Stimulated activated CD8-positive, alpha-beta memory T cell treated with anti-CD3 and anti-CD28 coated beads, Interleukin-7, amount 100 ng/mL, for 24 hours (primary cell): Measurements from ENCODE around the gene SEC22A.
A peak's percentile ranks its signal among the peaks of the same experiment; 100 is the strongest.

Source experiments
- DNase-seq: peaks from one replicate; pipeline ENCODE4 v3.0.0-alpha.2; 2020; ENCODE audit warnings: low read depth

The SEC22A gene

DNA sequence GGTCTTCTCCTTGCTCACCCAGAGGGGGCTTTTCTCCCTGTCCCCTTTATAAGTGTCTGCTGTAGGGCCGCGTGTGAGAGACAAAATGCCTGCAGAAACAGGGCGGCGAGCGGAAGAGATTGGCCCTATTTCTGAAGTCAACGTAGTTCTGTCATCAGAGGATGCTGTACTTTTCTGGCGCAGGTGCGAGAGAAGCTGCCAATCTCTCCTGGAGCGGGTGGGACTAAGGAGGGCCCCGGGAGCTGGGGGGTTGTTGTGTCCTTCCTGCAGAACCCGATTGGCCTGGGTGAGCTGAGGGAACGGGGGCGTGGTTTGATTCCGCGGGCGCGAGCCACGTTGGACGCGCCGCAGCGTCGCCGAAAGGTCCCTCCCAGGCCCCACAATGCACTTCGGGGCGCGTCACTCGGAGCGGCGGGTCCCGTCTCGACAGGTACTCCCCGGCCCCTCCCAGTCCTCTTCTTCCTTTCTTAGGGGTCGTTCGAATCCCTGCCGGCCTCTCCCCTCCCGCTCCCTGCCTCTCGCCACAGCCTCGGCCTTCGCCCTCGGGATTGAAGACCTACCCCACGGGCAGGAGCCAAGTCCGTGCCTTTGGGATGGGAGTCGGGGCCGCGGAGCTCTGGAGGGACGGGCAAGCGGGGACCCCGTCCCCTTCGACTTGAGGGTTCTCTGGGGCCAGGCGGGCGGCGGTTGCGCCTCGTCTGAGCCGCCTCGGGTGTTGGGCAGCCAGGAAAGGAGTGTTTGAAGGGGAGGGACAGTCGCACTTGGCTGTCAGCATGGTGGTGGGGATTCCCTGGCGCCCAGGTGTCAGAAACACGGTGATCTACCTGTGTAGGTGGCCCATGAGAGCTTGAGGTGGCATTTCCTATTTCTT lies at the start of gene SEC22A:
Gene SEC22A (plus strand): TSS at position 387 of the 871 bp plus-strand sequence. CDS start 7,275 bp downstream, outside the sequence.
- DNase-seq: peak; percentile 91

- no peak for DNase-seq
These were observed 49.1 kb upstream of the SEC22A start for GRCh38 chr3:123152687-123153086.

DNA sequence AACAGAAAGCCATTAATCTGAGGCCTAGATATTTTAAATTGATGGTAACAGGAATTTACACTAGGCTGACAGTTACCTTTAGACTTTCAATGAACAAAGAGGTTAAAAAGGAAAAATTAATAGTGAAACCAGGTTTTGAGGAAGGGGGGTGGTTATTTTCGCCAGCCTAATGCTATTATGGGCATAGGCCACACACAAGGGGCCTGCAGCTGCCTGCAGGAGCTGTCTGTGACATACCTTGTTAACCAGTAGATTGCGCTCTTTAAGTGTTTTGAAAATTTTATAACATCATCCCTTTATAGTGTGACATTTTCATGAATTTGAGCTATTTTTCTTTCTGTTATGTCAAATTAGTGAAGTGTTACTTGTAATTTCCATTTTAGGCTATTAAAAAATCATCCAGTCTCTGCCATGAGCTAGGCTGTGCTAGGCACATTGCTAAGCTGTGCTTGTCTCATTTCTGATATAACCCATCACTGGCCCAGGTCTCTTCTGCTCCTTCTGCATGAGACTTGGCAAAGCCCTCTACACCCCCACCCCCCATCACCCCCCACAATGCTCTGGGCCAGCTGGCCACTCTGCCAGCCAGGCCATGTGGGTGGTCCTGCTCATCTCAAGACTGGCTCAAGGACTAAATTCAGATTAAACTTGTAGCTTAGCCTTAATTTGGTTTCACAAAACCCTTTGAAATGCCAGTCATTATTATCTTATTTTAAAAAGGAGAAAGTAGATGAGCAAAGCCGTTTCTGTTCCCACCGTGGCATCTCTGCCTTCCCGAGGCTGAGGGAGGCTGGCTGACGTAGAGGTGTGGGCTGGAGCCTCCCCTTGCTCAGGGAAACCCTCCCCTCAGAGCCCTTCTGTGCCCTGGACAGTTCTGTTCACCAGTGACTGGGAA lies 48.4 kb upstream of the SEC22A start:
- DNase-seq: no peak

DNA sequence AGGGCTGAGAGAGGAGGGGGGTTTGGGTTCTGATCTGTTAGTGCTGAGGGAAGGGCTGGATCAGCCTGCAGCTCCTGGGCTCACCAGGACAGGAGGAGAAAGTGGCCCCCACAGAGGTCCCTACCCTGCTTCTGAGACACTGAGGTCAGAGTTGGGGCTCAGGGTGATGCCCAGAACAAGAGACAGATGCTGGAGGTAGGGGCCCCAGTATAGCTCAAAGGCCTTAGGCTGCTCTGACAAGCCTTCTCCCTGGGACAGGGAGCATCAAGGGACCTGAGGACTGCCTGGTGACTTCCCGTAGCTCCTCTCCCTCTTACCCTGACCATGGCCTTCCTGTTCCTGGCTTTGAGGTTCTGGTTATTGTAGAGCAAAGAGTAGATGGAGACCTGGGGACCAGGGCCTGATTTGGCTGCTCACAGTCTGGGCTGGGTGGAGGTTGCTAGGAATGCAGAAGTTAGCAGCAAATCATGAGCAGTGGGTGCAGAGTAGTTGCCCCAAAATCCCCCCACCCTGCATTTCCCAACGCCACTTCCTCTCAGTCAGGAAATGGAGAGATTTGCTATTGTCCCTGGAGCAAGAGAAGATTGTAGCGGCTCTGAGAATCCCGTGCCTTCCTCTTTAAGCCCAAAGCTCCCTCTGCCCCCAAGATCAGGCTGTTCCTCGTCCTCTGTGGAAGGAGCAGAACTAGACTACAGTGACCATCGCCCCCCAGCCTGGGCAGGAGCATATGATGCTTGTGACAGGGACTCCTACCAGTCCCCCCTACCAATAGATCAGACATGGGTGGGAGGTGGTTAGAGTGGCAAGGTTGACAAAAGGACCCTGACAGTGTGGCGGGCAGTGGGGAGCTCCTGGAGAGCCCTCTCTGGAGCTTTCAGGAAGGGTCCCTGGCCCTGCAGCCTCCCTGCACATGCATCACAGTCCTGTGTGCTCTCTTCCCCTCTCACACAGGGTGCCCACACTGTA lies 47.4 kb upstream of the SEC22A start:
- DNase-seq: no peak

GRCh38 chr3:123155471-123156011 lies 46.2 kb upstream of the SEC22A start:
- DNase-seq: no peak

GRCh38 chr3:123156276-123156995 lies 45.3 kb upstream of the SEC22A start:
- no peak for DNase-seq

- DNase-seq: no peak
These were observed 44.5 kb upstream of the SEC22A start for GRCh38 chr3:123157209-123157597.

- no peak for DNase-seq
These were observed 44.0 kb upstream of the SEC22A start for GRCh38 chr3:123157598-123158287.

DNA sequence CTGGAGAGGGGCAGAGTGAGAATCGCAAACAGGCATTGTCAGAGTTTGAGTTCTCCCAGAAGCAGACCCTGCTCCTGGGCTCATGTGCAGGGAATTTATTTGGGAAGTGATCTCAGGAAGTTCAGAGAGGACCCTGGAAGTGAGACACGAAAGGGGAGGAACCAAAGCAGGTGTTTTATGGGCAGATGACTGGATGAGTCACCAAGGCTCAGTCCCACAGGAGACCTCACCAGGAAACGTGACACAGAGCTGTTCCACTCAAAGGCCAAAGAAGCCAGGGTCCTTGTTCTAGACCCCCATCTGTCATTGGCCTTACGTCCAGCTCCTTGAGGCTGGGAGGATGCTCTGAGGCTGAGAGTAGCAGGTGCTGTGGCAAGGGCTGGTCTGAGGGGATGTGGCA lies 43.4 kb upstream of the SEC22A start:
- DNase-seq: no peak

DNA sequence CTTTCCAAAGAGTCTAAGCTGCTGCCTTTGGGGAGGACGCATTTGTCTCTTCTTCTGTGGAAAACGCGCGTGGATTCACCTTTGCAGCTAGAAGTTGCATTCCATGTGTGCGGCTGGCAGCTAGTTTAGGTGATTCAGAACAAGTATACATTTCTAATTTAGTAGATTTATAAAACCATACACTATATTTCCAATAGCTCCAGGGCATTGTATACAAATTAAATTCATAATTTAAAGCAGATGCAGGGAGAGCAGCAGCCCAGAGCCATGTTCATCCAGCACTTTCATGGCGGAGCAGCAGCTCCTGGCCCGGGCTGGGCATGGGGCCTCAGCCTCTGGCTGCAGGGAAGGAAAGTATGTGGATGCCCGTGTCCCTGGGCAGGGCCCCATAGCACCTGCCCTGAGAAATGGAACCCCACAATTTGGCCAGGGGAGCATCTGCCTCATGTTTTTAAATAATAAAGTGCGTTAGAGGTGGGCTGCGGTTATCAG lies 42.8 kb upstream of the SEC22A start:
- DNase-seq: no peak

DNA sequence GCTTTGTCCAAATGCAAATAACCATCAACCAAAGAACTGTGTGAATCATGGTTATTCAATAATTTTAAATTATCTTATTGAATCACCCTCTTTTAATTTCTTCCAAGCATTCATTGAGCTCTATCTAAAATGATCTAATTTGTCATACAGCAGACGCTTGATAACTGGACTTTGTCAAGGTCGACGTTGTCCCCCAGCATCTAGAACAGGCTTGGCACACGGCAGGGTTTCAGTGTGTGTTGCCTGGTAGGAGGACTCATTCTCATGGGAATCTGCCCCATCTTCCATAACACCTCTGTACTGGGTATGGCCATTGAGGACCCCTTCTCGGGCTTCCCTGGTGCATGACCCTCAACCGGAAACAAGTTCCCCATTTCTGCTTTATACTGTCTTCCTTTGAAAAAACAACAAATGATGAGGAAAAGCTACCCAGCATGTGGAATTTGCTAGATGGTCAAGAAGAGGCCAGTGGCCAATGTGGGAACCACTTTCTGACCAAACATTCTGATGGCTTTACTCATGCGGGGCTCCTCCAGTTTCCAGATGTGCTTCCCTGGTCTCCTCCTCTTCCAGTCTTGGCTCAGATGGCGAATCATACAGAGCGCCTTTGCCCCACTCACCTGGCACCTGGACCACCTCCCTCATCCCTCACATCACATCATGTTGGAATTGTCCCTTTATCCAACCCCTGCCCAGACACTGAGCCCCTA lies 41.7 kb upstream of the SEC22A start:
- no peak for DNase-seq

DNA sequence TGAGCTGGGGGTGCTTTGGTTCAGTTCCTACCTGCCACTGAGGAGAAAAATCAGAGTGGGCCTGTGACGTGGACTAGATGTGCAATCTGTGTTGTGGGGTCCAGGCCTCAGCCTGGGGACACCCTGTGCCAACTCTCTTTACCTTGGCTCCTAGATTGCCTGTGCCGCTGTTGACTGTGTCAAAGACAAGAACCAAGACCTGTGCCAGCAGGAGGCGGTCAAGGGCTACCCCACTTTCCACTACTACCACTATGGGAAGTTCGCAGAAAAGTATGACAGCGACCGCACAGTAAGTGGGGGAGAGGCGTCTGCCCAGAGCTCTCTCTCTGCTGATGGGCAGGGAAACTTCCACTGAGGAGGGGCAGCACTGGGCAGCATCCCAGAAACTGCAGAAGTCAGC lies 40.6 kb upstream of the SEC22A start:
- DNase-seq: no peak

DNA sequence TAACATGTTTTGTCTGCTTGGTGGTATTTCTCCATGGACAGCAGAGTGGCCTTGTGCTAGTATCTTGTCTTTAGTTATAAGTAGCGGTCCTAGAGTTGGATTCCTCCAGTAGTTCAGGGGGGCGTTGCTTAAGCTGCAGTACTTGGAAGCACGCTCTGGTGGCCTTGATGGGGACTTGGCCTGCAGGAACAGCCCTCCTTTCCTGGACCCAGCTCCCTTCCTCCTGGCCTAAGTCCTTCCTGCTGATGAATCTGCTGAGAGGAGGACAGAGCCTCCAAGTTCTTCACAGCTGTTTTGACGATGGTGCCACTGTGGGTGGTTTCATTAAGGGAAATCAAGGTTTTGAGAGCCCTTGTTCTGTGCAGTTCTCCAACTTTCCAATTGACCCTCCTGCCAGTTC lies 38.6 kb upstream of the SEC22A start:
- DNase-seq: no peak

DNA sequence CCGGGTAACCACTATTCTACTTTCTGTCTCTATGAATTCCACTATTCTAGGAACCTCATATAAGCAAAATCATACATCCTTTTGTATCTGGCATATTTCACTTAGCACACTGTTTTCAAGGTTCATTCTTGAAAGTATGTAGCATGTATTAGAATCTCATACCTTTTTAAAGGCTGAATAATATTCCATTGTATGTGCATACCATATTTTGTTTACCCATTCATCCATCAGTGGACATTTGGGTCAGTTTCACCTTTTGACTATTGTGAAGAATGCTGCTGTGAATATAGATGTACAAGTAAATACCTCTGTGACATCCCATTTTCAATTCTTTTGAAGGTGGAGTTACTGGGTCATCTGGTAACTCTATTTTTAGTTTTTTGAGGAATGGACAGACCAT lies 36.6 kb upstream of the SEC22A start:
- no peak for DNase-seq

DNA sequence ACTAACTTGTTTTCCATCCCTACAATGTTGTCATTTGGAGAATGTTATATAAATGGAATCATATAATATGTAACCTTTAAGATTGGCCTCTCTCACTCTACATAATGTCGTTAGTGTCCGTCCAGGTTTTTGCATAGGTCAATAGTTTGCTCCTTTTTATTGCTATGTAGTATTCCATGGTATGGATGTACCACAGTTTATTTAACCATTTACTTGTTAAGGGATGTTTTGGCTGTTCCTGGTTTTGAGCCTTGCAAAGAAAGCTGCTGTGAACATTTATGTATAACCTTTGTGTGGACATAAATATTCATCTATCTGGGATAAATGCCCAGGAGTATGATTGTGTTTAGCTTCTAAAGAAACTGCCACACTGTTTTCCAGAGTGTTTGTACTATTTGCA lies 34.1 kb upstream of the SEC22A start:
- no peak for DNase-seq

DNA sequence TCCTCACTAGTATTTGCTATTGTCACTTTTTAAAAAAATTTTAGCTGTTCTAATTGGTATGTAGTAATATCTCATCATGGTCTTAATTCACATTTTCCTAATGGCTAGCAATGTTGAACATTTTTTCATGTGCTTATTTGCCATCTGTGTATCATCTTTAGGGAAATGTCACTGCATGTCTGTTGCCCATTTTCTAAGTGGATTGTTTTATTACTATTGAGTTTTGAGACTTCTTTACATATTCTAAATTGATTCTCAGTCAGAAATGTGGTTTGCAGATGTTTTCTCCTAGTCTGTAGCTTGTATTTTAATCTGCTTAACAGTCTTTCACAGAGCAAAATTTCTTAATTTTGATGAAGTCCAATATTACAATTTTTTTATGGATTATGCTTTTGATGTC lies 33.6 kb upstream of the SEC22A start:
- no peak for DNase-seq

- DNase-seq: no peak
These were observed 33.1 kb upstream of the SEC22A start for GRCh38 chr3:123168605-123169004.

DNA sequence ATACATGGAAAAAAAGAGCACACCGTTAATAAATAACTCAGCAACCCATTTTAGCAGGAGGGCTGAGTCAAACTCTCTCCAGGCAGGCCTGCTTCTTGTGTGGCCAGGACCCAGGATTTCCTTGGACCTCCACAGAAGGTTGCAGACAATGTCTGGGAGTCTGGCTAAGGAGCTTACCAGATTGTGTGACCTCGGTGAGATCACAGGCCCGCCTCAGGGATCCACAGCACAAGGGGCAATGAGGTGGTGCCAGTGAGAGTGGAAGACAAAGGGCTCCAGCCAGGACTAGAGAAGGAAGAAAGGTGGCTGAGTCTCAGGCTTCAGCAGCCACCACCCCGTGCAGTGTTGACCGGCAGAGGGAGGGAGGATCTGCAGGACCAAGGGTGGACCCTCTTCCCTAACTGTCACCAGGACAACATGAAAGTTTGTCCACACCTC lies 32.2 kb upstream of the SEC22A start:
- no peak for DNase-seq

DNA sequence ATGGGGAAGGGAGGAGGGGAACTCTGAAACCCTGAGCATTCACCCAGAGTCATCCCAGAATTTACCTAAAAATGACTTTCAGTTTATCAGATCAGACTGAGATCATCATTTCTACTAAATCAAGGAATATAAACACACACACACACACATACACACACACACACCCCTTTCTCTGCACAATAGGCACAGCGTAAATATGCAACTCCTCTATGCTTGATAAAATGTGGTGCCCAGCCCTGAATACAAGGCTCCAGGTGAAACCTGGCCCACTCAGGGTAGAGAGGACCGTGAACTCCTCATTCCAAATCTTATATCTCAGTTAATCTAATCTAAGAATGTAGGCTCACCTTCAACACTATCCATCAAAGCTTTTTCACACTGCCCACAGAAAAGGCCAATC lies 31.8 kb upstream of the SEC22A start:
- DNase-seq: no peak
